HepG2 (cell line): Measurements from ENCODE around the gene THRA. TPM values are rescaled to one million over a fixed set of nuclear protein-coding genes. Genes with fewer than 3 reads are reported as not detected.

Experiments used
- ATF1 ChIP-seq: IDR thresholded peaks from 2 replicates; pipeline ENCODE4 v1.6.1; 2016; ENCODE audit warnings: mild to moderate bottlenecking, control low read depth
- JDP2 ChIP-seq: sonication (generic); formaldehyde crosslinking; IDR thresholded peaks from 2 replicates; pipeline ENCODE4 v1.8.1; 2022; ENCODE audit warnings: missing genetic modification reagents, borderline replicate concordance
- RORA ChIP-seq: sonication (generic); formaldehyde crosslinking; IDR thresholded peaks from 2 replicates; pipeline ENCODE4 v1.5.0; 2020; ENCODE audit warnings: mild to moderate bottlenecking, missing genetic modification reagents, moderate library complexity
- ZBTB25 ChIP-seq: IDR thresholded peaks from 2 replicates; pipeline ENCODE4 v1.6.1; 2018; ENCODE audit warnings: missing genetic modification reagents
- ZBTB40 ChIP-seq, 2 experiments: fragments of 450-650 bp in 1 of 2; sonication (generic) in 1 of 2; formaldehyde crosslinking in 1 of 2; IDR thresholded peaks; 2 replicates each; pipeline versions ENCODE4 v1.6.1 to v1.8.0; 2016 to 2022; ENCODE audit warnings: antibody characterized with exemption in 1 of 2, mild to moderate bottlenecking in 1 of 2, missing genetic modification reagents in 1 of 2
- ZIK1 ChIP-seq: sonication (generic); formaldehyde crosslinking; IDR thresholded peaks from 2 replicates; pipeline ENCODE4 v1.5.0; 2020; ENCODE audit warnings: mild to moderate bottlenecking, low read depth, missing genetic modification reagents, borderline replicate concordance
- ZMYM4 ChIP-seq: sonication (generic); formaldehyde crosslinking; IDR thresholded peaks from 2 replicates; pipeline ENCODE4 v1.8.1; 2023; ENCODE audit warnings: mild to moderate bottlenecking, missing genetic modification reagents
- ZNF136 ChIP-seq: sonication (generic); formaldehyde crosslinking; IDR thresholded peaks from 2 replicates; pipeline ENCODE4 v1.8.1; 2022; ENCODE audit warnings: low read depth, mild to moderate bottlenecking, moderate library complexity, missing genetic modification reagents
- ZNF564 ChIP-seq: sonication (generic); formaldehyde crosslinking; IDR thresholded peaks from 2 replicates; pipeline ENCODE4 v1.8.1; 2023; ENCODE audit warnings: mild to moderate bottlenecking, missing genetic modification reagents
- ZNF709 ChIP-seq: sonication (generic); formaldehyde crosslinking; IDR thresholded peaks from 2 replicates; pipeline ENCODE4 v1.5.0; 2020; ENCODE audit warnings: mild to moderate bottlenecking, missing genetic modification reagents
- ZNF747 ChIP-seq: sonication (generic); formaldehyde crosslinking; IDR thresholded peaks from 2 replicates; pipeline ENCODE4 v1.8.1; 2023; ENCODE audit warnings: missing genetic modification reagents, mild to moderate bottlenecking, borderline replicate concordance
- ZNF879 ChIP-seq: sonication (generic); formaldehyde crosslinking; IDR thresholded peaks from 2 replicates; pipeline ENCODE4 v1.8.1; 2023; ENCODE audit warnings: missing genetic modification reagents
- ZSCAN12 ChIP-seq: sonication (generic); formaldehyde crosslinking; IDR thresholded peaks from 2 replicates; pipeline ENCODE4 v1.9.0; 2021; ENCODE audit warnings: mild to moderate bottlenecking, missing genetic modification reagents
- polyA plus RNA-seq, 8 experiments: library from polyadenylated mRNA; depleted of rRNA in 3 of 8; stranded (reverse) in 7 of 8; unstranded in 1 of 8; fragments of >200 nt; fragmentation: Illumina TruSeq in 4 of 8; extraction: Trizol in 4 of 8; gene quantifications; 2 replicates each; pipeline versions ENCODE4 v1.2.1 to v1.2.3, GENCODE V29; 2011 to 2016; ENCODE audit warnings: low read depth in 4 of 8, missing spikeins in 1 of 8, mixed read lengths in 1 of 8; ENCODE audit not compliant: insufficient read depth in 1 of 8
- total RNA-seq, 5 experiments: library from RNA; depleted of rRNA; stranded (reverse); fragments of >200 nt; fragmentation: Illumina TruSeq; extraction: Trizol; gene quantifications; 2 replicates each; pipeline ENCODE4 v1.2.3, GENCODE V29; 2016; ENCODE audit warnings: low read depth in 1 of 5
- TF ChIP-seq, protein P1 (sequence below): sonication (generic); formaldehyde crosslinking; IDR thresholded peaks from 2 replicates; pipeline ENCODE4 v1.9.0; 2021; ENCODE audit warnings: missing genetic modification reagents, mild to moderate bottlenecking, borderline replicate concordance
- TF ChIP-seq, protein P2 (sequence below): conservative IDR thresholded peaks from 2 replicates; pipeline ENCODE4 v1.6.1; 2018; ENCODE audit warnings: missing genetic modification reagents

The THRA gene
- total and polyA plus RNA-seq, 2 of the 13 experiments (the other 11 are each of a cell fraction or from before 2014, with no cell fraction given) = 8.0 to 9.9 TPM

- no peak for TF ChIP-seq ZBTB40 (IDR thresholded peaks at IDR 0.05)
- TF ChIP-seq ZBTB40 (CRISPR knock-in tag; IDR thresholded peaks at IDR 0.05) = no peak; the same call in 1 of the 2 replicates
- TF ChIP-seq, protein P1, sequence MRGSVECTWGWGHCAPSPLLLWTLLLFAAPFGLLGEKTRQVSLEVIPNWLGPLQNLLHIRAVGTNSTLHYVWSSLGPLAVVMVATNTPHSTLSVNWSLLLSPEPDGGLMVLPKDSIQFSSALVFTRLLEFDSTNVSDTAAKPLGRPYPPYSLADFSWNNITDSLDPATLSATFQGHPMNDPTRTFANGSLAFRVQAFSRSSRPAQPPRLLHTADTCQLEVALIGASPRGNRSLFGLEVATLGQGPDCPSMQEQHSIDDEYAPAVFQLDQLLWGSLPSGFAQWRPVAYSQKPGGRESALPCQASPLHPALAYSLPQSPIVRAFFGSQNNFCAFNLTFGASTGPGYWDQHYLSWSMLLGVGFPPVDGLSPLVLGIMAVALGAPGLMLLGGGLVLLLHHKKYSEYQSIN (CRISPR knock-in tag) = no peak
- no peak for TF ChIP-seq JDP2 (CRISPR knock-in tag)
- no peak for TF ChIP-seq ATF1 (CRISPR knock-in tag)
- peak; percentile 76; the same call in 1 of the 2 replicates for TF ChIP-seq ZIK1 (CRISPR knock-in tag)
- TF ChIP-seq ZMYM4 (CRISPR knock-in tag) = peak; percentile 59; the same call in 1 of the 2 replicates
- TF ChIP-seq ZSCAN12 (CRISPR knock-in tag) = no peak
- TF ChIP-seq ZNF136 (CRISPR knock-in tag) = peak; percentile 94
- TF ChIP-seq RORA (CRISPR knock-in tag) = no peak
- peak; percentile 12; the same call in 1 of the 2 replicates for TF ChIP-seq ZNF879 (CRISPR knock-in tag)
- TF ChIP-seq ZNF709 (CRISPR knock-in tag) = peak; percentile 57; the same call in 1 of the 2 replicates
- TF ChIP-seq ZNF564 = peak; percentile 12; the same call in 1 of the 2 replicates
- TF ChIP-seq ZNF747 = peak; percentile 96; the same call in 1 of the 2 replicates
- TF ChIP-seq, protein P2, sequence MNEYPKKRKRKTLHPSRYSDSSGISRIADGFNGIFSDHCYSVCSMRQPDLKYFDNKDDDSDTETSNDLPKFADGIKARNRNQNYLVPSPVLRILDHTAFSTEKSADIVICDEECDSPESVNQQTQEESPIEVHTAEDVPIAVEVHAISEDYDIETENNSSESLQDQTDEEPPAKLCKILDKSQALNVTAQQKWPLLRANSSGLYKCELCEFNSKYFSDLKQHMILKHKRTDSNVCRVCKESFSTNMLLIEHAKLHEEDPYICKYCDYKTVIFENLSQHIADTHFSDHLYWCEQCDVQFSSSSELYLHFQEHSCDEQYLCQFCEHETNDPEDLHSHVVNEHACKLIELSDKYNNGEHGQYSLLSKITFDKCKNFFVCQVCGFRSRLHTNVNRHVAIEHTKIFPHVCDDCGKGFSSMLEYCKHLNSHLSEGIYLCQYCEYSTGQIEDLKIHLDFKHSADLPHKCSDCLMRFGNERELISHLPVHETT (CRISPR knock-in tag) = no peak; the same call in 1 of the 2 replicates
- TF ChIP-seq ZBTB25 = 0 out of 2 replicates have a peak, but pooled peaks have one; percentile 75
Observed at GRCh38 chr17:40097931-40098845, 35.4 kb downstream of the THRA start (continued).
